Activated CD8-positive, alpha-beta memory T cell treated with anti-CD3 and anti-CD28 coated beads, Interleukin-2, amount 50 U/mL, for 48 hours (primary cell): Measurements from ENCODE around the gene ELF3.
"Not testable (repeated sequence)": the region's sequence is repeated elsewhere in the genome, so short reads cannot be mapped to it uniquely, and the experiment has no call there.

ENCODE experiments used
- DNase-seq: peaks from one replicate; pipeline ENCODE4 v3.0.0-alpha.2; 2020

ELF3 gene

DNA sequence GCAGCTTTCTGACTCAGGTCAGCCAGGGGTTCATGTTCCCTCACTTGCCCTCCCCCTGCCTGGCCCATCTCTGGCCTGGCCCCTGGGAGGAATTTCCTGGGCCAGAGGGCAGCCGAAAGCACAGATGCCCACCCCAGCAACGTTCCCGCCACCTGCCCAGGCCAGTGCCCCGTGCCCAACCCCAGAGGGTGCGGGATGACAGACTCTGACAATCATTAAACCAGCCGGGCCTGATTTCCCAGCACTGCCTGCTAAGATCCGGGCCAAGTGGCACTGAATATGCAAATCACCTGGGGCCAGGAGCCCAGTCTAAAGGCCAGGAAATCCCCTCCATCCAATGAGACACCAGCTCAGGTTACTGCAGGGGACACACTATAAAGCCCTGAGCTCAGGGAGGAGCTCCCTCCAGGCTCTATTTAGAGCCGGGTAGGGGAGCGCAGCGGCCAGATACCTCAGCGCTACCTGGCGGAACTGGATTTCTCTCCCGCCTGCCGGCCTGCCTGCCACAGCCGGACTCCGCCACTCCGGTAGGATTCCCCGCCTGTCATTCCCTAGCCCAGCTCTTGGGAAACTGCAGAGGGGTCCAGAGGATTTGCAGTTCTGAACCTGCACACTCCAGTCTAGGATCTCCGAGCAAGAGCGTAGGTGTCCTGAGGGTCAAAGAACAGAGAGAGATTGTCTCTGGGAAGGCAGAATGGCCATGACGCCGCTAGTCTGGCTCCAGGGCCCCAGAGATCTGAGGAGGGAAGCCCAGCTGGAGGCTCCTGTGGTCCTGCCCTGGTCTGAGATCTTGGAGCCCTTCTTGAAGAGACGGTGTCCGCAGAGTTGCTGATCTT is at the start of gene ELF3:
Gene ELF3 (plus strand): TSS at position 408 of the 836 bp plus-strand sequence. CDS start 550 bp downstream, outside the sequence.
- no peak for DNase-seq

DNA sequence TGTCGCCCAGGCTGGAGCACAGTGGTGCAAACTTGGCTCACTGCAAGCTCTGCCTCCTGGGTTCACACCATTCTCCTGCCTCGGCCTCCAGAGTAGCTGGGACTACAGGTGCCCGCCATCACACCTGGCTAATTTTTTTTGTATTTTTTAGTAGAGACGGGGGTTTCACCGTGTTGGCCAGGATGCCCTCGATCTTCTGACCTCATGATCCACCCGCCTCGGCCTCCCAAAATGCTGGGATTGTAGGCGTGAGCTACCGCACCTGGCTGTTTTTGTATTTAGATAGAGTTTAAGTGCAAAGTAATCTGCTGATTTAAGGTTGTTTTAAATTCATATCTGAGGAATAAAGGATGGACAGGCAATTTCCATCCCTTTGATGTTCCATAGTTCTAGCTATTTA is 48.0 kb upstream of the ELF3 start:
- not testable (repeated sequence) for DNase-seq

DNA sequence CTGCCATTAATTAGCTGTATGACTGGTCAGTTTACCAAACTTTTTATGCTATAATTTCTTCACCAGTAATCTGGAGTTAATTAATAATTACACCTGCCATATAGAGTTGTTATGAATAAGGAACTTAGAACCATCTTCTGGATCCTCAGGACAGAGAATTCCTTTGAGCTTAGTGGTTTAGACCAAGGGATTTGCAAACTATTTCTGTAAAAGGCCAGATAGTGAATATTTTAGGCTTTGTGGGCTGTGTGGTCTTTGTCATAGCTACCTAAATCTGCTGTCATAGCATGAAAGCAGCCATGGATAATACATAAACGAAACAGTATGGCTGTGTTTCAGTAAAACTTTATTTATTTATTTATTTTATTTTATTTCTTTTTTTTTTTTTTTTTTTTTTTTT is 46.1 kb upstream of the ELF3 start:
- DNase-seq = no peak

DNA sequence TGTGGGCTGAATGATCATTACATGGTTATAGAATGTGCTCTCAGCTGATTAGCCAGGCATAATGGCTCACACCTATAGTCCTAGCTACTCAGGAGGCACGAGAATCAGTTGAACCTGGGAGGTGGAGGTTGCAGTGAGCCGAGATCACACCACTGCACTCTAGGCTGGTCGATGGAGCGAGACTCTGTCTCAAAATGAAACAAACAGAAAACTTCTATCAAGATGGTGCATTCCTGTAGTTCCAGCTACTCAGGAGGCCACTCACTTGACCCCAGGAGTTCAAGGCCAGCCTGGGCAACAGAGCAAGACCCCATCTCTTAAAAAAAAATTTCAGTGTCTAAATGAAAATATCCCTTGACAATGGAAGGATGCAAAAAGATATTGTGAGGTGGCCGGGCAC is 44.2 kb upstream of the ELF3 start:
- no peak for DNase-seq

DNA sequence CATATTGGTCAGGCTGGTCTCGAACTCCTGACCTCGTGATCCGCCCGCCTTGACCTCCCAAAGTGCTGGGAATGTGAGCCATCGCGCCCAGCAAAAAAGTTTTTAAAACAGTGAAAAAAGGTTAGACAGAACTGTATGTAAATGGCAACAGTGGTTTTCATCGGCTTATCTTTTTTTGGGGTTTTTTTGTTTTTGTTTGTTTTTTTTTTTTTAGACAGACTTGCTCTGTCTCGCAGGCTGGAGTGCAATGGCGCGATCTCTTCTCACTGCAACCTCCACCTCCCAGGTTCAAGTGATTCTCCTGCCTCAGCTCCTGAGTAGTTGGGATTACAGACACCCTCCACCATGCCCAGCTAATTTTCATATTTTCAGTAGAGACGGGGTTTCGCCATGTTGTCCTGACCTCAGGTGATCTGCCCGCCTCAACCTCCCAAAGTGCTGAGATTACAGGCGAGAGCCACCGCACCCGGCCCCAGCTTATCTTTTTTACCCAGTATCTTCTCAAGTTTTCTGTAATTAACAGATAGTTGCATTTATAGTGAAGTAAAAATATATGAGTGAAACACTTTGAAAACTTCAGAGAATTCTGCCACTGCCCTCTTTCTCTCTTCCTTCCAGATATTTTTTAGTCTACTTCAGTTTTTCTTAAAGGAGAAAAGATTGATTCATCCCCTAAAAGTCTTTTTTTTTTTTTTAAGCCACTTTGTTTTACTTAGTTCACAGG is 42.0 kb upstream of the ELF3 start:
- DNase-seq = no peak

DNA sequence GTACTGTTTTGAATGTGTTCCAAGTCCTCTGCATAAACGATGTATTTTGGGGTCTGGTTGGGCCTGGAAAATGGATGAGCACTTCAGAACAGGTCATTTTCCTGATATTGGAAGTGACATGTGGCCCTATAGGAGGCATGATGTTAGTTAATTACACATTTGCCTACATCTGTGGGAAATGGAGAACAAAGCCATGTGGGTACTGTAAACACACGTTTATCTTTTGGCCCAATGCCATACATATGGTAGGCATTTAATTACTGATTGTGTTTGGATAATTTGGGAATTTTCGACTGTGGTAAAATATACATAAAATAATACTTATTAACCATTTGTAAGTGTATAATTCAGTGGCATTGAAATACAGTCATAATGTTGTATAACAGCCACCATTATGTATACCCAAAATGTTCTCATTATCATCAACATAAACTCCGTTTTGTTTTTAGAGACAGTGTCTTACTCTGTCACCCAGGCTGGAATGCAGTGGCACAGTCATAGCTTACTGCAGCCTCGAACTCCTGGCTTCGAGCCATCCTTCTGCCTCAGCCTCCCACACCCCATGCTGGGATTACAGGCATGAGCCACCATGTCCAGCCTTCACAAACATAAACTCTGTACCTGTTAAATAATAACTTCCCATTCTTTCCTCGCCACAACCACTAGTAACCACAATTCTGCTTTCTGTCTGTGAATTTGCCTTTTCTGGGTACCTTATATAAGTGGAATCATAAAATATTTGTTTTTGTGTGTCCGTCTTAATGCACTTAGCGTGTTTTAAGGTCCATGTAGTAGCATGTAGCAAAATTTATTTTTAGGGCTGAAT is 39.8 kb upstream of the ELF3 start:
- no peak for DNase-seq

DNA sequence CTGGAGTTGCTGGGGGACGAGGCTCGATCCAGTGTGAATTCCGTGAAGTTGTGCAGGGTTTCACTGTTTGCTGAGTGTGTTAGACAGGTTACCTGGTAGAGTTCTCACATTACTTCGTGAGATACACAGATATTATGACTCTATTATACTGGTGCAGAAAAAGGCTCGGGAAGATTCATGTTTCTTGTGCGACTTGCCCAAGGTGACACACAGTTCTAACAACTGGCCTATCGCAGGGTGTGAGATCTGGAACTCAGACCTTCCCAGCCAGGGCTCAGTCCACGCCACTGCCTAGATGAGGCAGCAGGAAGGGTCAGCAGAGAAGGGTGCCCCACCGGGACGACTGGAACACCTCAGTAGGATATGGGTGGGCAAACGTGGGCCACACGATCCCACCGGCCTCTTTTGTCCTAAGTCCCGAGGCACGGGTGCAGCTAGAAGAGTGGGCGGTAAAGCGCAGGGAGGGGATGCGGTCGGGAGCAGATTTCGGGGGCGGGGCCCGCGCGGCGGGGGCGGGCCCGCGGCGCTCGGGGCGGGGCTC is 28.2 kb upstream of the ELF3 start:
- peak; percentile 87 for DNase-seq

DNA sequence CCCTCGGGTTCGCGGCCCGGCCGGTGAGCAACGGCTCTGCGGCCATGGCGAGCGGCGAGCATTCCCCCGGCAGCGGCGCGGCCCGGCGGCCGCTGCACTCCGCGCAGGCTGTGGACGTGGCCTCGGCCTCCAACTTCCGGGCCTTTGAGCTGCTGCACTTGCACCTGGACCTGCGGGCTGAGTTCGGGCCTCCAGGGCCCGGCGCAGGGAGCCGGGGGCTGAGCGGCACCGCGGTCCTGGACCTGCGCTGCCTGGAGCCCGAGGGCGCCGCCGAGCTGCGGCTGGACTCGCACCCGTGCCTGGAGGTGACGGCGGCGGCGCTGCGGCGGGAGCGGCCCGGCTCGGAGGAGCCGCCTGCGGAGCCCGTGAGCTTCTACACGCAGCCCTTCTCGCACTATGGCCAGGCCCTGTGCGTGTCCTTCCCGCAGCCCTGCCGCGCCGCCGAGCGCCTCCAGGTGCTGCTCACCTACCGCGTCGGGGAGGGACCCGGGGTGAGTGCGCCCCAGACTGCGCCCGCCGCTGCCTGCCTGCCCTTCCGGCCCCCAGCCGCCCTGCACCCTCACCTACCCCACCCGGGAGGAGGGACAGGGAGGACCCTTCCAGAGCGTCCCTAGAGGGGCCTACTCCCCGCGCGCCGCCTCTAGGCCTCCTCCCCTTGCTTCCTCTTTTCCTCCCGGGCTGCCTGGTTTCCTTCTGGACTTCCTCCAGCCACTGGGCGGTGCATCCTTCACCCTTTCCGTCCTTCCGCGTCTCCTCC is 27.6 kb upstream of the ELF3 start, which contains the start of gene RNPEP:
Gene RNPEP (plus strand): TSS at position 26 of the 757 bp plus-strand sequence. CDS start 19 bp downstream, at position 45.
- peak; percentile 78 for DNase-seq

DNA sequence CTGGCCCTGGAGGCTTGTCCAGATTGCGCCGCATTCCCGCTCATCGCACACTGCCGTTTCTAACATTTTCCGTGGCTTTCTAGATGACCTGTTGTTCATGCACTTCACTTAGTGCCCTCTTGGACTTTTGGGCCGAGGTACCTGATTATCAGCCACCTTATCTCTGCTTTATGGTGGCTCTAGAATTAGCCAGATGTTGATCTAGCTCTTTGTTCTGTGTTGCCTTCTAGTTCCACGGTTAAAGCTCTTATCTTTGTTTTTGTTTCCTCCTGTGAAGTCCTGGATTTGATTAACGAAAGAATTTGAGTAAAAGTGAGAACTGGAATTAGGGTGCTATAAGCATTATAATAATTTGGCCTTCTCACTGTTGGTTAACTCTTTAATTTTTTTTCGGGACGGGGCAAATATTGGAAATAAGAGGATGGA is 27.0 kb upstream of the ELF3 start:
- DNase-seq = no peak

DNA sequence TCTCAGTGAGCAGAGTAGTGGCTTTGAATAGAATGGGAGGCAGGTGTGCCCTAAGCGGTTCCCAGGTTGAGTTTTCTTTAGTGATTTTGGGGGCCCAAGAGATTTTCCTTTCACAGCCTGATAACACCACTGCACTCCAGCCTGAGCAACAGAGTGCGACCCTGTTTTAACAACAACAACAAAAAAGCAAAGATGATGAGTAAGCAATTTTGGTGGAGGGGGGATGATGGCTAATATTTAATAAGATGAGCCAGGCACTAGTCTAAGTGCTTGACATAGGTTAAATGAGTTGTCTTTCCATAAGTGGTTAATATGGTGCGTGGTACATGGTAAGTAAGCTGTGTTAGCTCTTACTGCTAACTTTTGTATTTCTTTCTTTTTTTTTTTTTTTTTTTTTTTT is 25.9 kb upstream of the ELF3 start:
- DNase-seq = no peak

DNA sequence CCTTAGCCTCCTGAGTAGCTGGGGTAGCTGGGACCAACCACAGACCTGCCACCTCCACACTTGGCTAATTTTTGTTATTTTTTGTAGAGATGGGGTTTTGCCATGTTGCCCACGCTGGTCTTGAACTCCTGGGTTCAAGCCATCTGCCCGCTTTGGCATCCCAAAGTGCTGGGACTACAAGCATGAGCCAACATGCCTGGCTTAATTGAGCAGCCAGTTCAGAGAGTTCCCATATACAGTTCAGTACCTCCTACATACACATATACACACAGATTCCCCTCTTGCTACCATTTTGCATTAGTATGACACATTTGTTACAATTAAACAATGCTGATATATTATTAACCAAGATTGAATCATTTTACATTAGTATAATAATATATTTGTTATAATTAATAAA is 25.0 kb upstream of the ELF3 start:
- no peak for DNase-seq

DNA sequence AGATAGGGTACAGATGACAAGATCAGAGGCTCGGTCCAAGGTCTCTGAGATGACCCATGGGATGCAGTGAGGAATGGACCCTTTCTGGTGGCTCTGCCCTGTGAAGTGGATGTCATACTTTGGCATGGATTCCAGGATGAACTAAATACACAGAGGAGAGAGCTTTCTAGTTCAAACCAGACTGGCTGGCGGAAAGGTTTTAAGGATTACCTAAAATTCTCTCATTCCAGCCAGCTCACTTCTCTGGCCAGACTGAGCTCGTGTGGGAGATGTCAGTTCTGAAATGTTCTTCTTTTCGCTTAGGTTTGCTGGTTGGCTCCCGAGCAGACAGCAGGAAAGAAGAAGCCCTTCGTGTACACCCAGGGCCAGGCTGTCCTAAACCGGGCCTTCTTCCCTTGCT is 21.8 kb upstream of the ELF3 start:
- no peak for DNase-seq

DNA sequence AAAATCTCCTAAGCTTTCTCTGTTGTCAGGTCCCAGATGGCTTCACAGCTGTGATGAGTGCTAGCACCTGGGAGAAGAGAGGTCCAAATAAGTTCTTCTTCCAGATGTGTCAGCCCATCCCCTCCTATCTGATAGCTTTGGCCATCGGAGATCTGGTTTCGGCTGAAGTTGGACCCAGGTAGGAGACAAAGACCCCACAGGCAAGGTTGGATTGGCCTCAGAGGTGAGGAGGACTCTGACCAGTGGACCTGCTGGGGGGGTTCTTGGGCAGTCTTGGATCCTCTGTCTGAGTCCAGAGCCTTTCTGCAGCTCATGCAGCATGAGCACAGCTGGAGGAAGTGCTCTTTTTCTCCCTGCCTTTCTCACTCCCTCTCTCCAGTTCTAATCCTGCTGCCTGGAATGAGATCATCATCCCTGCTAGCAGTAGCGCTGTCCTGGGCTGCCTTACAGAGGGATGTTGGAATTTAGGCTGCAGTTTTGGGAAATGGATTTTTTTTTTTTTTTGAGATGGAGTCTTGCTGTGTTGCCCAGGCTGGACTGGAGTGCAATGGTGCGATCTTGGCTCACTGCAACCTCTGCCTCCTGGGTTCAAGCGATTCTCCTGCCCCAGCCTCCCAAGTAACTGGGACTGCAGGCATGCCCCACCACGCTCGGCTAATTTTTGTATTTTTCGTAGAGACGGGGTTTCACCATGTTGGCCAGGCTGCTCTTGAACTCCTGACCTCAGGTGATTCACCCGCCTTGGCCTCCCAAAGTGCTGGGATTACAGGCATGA is 20.8 kb upstream of the ELF3 start:
- no peak for DNase-seq

DNA sequence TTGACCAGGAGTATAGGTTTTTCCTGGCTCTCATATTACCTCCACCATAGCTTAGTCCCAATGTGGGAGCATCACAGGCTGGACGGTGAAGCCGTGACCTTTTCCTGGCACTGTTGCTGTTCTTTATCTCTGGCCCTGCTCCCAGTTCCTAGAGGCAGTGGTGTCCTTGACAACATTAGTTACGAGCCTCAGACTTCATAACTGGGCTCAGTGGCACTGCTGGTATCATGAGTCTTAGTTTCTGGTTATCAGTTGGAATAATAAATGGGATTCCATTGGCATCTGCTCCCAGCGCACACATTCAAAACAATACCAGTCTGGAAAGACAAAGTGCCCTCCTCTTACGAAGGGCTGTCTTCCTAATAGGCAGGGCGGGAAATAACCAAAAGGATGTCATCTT is 20.0 kb upstream of the ELF3 start:
- no peak for DNase-seq

DNA sequence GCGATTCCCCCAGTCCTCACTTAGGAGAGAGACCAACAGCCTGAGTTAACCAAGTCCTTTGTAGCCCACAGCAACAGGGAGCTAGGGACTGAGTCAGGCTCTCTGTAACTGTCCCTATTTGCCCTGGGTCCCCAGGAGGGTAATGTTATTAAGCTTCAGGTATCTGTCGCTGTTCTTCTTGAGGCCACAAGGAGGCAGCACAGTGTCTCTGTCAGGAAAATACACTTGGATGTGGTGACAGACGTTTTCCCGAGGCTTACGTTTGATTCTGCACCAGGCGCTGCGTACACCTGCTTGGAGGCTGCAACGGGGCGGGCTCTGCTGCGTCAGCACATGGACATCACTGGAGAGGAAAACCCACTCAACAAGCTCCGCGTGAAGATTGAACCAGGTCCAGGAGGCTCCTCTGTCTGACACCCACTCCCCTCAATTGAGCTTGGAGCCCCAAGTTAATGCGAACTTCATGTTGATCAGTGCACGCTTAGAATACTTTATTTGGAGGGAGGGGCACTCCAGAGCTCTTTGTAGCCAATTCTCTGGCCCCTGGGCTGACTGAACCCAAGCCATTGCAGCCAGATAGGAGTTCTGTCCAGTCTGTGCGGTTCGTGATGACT is 10.7 kb upstream of the ELF3 start:
- no peak for DNase-seq

DNA sequence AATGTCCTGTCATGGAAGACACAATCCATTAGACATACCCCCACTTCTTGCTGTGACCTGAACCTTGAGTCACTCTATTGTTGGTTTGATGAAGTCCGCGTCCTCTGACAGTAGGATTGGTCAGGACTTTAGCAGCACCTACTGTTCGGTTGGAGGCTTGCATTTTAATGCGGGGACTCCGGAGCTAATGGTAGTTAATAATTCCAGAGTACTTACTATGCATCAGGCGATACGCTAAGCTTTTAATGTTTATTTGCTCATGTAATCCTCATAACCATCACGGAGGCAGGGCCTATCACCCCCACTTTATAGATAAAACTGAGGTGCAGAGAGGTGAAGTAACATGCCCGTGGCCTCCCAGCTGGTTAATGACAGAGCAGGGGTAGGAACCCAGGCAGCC is 7.9 kb upstream of the ELF3 start:
- no peak for DNase-seq

DNA sequence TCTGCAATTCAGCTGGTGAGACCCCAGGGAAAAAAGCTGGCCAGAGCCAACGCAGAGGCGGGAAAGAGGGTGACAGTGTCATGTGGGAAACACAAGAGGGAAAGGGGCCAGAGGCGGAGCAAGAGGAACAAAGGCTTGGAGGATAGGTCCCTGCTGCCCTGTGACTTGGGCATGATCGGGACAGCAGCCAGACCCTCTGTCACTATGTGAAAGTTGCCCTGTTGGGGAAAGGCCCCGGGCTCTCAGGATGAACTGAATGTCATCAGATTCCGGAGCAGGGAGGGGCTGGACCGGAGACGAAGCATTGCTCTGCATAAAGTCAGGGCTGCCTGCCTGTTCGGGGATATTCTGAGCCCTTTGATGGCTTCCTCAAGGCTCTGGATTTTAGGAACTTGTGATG is 5.7 kb upstream of the ELF3 start:
- DNase-seq = no peak

DNA sequence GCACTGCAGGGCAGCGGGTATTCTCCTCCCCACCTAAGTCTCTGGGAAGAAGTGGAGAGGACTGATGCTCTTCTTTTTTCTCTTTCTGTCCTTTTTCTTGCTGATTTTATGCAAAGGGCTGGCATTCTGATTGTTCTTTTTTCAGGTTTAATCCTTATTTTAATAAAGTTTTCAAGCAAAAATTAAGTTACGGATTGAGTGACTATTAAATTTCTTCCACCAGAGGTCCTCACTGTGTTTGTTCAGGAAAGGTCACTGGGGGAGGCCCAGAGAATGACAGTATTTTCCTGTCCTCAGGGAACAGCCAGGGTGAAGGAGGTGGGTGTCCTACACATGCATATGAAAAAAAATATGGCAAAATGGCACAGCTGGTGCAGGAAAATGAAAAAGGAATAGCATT is 4.4 kb upstream of the ELF3 start:
- no peak for DNase-seq

DNA sequence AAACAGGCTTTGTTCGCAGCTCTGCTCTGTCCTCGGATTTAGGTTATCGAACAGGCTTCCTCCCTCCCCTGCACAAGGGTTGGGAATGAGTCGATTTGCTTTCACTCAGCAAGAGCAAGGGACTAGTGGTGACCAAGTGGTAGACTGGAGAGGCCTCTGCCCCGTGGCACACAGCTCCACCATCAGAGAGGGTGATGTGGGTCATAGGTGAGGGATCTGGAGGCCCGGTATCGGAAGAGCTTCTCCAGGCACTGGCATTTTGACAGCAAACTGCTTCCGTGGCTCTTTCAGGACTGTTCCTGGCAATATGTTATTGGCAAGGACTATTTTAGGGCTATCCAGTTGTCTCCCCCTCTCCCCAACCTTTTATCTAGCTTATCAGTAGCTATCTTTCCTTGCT is 3.1 kb upstream of the ELF3 start:
- DNase-seq = no peak

DNA sequence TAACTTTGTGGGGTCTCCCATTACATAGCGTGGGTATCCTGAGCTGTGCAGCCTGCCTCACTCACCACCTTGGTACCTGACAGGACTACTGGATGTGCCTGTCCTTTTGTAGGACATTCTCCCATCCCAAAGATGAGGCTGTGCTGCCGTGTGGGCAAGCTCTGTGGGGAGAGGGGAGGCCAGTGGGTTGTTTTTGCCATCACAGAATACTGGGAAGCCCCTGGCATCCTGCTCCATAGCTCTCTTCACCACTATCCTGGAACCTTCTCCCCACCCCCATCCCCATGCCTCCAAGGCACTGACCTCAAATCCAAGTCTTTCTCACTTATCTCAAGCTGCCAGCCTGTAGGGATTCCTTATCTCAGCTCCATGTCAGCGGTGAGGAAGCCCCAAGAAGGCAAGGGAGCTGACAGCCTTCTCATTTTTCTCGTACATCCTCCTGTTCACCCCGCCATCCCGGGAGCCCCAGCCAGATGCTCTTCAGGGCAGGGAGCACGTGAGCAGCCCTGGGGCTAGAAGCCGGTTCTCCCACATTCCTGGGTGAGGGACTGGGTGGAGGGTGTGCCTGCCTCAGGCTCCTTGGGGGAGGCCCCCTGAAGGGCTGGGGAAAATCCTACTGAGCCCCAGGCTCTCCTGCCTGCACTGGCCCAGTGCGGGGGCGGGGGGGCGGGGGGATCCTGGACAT is 2.4 kb upstream of the ELF3 start:
- no peak for DNase-seq
